ENCODE results near the gene HS6ST3.

Gene HS6ST3

DNA sequence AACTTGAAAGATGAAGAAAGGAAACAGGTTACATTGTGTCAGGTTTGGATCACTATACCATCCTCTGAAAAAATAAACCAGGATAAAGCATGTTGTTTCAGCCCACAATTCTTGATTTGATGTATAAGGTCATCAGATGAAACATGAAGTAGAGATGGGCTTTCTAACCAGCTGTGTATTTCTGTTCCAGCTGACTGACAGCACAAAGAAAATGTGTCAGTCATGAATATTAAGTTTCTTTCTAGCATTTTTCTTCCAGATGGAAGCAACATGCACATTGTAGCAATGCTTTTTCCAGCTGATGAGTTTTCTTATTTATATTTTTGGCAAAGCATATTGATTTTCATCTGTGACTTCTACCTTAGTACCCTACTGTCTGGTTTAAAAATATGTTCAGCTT, 704.8 kb downstream of the HS6ST3 start:
- DNase-seq (ENCODE audit: low read depth): no peak

DNA sequence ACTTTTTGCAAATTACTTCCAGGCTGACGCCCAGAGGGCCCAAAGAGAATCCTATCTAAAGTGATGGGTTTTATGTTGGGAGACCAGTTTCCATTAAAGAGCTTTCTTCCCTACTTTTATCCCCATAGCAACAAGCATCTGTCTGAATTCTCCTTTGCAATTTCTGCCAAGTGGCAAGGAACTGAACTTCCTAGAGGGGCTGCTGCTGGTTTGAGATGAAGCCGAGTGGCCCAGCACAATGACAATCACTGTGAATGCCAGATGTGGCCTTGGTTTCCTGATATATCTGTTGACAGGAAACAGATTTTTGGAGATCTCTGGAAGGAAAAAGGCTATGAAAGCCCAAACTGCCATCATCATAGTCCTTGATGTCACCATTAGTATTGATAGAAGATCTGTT, 705.8 kb downstream of the HS6ST3 start:
- DNase-seq (ENCODE audit: low read depth): no peak

GRCh38 chr13:96796091-96796633, 706.3 kb downstream of the HS6ST3 start:
- DNase-seq (ENCODE audit: low read depth): no peak

DNA sequence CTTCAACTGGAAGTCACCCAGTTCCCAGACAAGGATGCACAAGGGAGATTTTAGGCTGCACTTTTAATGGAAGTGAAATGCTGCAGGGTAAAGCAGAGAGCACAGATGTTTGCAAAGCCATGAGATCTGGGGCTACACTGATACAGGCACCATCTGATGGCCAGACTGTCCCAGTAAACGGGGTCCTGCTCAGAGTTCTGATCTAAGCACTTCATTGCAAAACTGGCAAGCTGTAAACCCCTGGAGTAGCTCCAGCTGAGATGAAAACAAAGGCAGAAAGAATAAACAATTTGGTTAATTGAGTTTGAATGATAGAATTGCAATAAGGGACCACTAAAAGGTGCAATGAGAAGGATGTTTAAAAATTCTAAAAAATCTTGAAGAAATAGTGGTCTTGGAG, 707.2 kb downstream of the HS6ST3 start:
- no peak for DNase-seq (ENCODE audit: low read depth)

- DNase-seq (ENCODE audit: low read depth): no peak
These were observed 713.7 kb downstream of the HS6ST3 start for GRCh38 chr13:96803456-96804100.

DNA sequence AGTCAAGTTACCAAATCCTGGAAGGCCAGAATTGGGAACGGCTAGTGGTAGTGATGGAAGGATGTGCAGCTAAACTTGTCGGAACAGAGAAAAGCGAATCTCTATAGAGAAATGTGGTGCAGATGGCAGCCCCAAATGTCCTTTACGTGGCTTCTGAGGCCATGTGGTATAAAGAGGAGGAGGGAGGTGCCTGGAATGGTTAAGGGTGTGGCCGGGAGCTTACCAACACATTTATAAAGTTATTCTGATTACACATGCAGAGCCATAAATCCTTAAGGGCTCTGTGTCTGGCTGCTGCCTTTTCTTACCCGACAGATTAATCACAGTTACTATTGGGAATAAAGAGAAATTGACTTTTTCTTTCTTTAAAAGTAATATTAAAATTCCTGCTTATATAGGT, 714.3 kb downstream of the HS6ST3 start:
- DNase-seq (ENCODE audit: low read depth): no peak

DNA sequence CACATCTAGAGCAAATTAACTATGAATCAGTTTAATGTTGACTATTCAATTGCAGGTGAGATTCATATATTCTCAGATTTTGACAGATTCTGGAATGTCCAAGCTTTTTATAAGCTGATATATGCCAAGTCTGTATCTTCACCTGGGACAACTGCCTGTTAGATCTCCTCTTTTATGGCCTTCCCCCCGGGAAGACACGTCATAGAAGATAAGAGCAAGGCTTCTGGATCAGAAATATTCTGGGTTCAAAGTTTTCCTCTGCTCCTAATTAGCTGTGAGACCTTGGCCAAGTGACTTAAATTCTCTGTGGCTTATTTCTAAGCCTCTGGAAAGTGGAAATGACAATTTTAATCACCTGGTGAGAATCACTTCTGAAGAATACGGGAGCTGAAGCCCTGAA, 716.8 kb downstream of the HS6ST3 start:
- no peak for DNase-seq (ENCODE audit: low read depth)

- no peak for DNase-seq (ENCODE audit: low read depth)
These were observed 719.6 kb downstream of the HS6ST3 start for GRCh38 chr13:96809366-96810096.

- DNase-seq (ENCODE audit: low read depth): no peak
These were observed 720.2 kb downstream of the HS6ST3 start for GRCh38 chr13:96810104-96810503.

DNA sequence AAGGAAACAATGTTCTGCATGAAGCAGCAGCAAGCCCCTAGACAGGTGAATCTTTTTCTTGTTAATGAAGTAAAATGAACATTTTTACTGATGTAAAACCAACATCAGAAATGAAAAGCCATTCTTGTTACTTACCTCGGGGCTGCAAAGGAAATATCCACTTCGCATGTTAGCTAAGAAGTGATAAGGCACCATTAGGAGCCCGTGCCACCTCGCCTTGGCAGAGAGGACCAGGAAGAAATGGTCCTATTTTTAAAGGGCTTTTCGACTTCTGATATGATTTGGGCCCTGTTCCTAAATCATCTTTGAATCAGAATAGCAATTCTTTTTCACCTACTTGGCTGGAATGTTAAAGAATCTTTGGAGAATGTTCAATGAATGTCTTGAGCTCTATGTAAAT, 721.1 kb downstream of the HS6ST3 start:
- DNase-seq (ENCODE audit: low read depth): no peak

DNA sequence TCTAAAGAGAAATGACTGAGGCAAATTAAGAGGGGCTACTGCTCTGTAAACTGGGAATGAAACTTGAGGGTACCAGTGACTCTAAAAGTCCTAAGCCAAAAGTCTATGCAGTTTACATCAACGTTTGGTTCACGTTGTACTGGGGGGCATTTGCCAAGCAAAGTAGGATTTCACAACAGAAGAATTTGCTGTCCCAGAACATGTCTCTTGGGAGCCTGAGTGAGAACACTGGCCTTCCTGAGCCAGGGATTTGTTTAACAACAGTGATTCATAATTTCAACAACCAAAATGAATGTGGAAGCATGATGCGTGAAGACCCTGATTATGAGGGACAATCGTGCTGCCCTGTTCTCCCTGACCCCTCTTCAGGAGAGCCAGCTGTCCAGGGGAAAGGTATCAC, 726.4 kb downstream of the HS6ST3 start:
- DNase-seq (ENCODE audit: low read depth): no peak

DNA sequence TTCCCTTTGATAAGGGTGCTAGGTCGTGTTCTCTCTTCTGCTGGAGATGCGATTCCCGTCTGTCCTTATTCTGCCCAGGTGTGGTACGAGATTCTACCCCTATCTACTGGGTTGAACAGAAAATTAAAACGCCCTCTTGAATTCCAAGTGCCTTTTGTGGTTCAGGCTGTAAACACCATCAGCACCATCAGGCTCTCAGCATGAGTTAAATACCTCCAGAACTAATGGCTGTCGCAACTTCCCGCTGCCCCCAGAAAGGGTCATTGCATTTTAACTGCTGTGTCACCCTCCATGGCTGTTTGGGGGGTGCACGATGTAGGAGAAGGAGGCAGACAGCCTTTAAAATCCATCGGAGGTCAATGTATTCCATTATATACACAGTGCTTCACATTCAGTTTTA, 727.0 kb downstream of the HS6ST3 start:
- no peak for DNase-seq (ENCODE audit: low read depth)

GRCh38 chr13:96817336-96817941, 727.5 kb downstream of the HS6ST3 start:
- DNase-seq (ENCODE audit: low read depth): no peak

GRCh38 chr13:96819375-96819774, 729.5 kb downstream of the HS6ST3 start:
- no peak for DNase-seq (ENCODE audit: low read depth)

DNA sequence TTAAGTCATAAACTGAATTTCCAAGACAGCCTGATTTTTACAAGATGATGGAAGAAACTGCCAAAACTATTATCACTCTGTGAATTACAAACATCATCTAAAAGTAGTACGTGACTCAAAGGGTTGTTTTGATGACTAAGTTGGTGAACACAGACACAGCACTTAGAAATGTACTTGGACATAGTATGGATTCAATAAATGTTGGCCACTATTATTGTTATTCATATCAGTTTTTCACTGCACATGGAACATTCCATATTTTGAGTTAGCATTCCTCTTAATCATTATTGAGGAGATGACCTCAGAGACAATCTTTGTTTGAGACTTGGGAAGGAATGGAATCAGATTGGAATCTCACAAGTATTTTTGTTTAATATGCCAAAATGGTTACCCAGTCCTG, 731.5 kb downstream of the HS6ST3 start:
- no peak for DNase-seq (ENCODE audit: low read depth)

GRCh38 chr13:96821971-96822370, 732.1 kb downstream of the HS6ST3 start:
- DNase-seq (ENCODE audit: low read depth): no peak

DNA sequence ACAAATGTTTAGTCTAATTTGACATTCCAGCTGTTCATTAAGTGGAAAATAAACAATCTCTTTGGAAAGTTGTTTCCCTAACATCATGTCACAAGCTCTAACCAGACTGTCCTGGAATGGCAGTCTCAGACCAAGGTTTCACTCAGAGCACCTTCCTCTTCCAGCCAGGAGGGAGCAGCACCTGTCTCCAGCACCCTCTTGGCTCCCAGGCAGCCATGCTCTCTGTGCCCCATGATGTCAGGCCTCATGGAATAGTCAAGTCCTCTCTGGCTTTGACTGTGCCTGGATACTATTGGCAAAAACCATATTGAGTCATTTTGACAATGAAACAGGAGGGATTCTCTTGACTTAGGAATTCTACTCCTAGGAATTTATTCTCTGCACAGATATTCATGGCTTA, 733.0 kb downstream of the HS6ST3 start:
- no peak for DNase-seq (ENCODE audit: low read depth)

DNA sequence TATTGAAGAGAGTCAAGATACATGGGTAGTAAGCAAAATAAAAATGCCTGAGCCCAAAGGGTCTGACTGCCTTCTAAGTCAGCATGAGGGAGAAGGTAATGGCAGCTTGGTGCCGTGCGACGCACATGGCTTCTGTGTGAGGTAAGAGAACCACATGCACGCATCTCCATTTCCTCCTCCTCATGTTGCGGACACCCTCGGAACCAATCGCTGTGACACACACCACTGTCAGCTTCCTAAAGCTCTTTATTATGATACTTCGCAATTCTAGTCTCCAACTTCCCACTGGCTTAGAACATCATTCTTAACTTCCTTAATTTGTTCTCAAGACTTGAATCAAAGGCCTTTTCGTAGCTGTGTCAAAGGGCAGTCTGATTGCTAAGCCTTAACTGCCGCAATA, 734.2 kb downstream of the HS6ST3 start:
- DNase-seq (ENCODE audit: low read depth): no peak

- no peak for DNase-seq (ENCODE audit: low read depth)
These were observed 735.7 kb downstream of the HS6ST3 start for GRCh38 chr13:96825653-96826052.

- DNase-seq (ENCODE audit: low read depth): no peak
These were observed 744.7 kb downstream of the HS6ST3 start for GRCh38 chr13:96834626-96835025.

GRCh38 chr13:96835546-96835945, 745.6 kb downstream of the HS6ST3 start:
- DNase-seq (ENCODE audit: low read depth): no peak

GRCh38 chr13:96836733-96837132, 746.8 kb downstream of the HS6ST3 start:
- DNase-seq (ENCODE audit: low read depth): no peak

DNA sequence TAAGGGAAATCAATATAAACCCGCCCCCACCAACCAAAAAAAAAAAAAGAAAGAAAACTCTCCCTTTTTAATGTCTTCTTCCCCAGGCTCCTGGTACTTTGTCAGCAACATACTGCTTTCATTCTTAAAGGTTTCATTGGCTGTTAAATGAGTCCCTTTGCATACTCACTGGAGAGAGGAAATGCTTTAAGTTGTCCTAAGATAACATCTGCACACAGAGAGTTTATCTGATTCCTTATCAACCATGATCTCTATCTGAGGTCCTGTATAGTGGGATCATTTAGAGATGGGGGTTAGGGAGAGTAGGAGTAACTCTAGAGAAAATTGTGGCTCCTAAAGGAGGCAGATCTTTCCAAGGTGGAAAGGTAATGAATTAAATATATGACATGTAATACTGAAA, 747.9 kb downstream of the HS6ST3 start:
- DNase-seq (ENCODE audit: low read depth): no peak
